GM19455 (cell line): Measurements from ENCODE around the gene PDZRN4.
"Not testable (repeated sequence)": the region's sequence is repeated elsewhere in the genome, so short reads cannot be mapped to it uniquely, and the experiment has no call there.

ENCODE experiments used
- ATAC-seq: cut with Tn5 transposase; IDR thresholded peaks from one replicate; pipeline ENCODE4 v1.9.1; 2021; ENCODE audit not compliant: unreplicated experiment

Gene PDZRN4

DNA sequence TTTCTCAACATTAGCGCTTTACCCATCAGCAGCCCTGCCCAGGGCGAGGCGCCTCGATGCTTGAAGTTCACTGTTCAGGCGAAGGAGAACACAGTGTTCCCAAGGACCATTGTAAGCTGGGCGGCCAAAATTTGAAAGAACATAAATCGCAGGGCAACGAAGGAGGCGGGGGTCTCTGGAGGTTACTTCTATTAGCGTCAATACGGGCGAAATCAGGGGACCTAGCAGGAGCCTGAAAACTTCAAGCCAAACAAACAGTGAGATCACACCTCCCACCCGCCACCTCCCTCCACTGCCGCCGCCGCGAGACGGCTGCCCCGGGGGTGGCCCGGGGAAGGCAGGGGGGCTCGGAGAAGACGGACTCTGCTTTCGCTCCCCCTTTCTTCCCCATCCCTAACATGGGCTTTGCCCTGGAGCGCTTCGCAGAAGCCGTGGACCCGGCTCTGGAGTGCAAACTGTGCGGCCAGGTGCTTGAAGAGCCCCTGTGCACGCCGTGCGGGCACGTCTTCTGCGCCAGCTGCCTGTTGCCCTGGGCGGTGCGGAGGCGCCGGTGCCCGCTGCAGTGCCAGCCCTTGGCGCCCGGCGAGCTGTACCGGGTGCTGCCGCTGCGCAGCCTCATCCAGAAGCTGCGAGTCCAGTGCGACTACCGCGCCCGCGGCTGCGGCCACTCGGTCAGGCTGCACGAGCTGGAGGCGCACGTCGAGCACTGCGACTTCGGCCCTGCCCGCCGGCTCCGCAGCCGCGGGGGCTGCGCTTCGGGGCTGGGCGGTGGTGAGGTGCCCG is at the start of gene PDZRN4:
Gene PDZRN4, plus strand, starts transcription at position 263 of the 783 bp plus-strand sequence.
- no peak for ATAC-seq

DNA sequence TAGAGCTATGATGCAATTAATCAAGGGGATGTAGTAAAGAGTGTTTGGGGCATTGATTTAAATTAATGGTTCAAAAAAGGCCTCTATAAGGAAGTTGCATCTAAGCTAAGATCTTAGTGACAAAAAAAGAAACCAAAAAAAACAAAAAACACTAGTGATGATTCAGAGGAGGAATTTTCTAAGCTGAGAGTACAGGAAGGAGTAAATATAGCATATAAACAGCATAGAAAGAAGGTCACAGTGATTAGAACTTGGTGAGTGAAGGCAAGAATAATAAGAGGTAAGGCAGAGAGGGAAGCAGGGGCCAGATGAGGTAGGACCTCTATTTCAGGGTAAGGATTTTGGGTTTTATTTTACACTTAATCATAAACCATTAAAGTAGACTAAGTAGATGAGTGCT is 48.0 kb upstream of the PDZRN4 start:
- ATAC-seq: no peak

DNA sequence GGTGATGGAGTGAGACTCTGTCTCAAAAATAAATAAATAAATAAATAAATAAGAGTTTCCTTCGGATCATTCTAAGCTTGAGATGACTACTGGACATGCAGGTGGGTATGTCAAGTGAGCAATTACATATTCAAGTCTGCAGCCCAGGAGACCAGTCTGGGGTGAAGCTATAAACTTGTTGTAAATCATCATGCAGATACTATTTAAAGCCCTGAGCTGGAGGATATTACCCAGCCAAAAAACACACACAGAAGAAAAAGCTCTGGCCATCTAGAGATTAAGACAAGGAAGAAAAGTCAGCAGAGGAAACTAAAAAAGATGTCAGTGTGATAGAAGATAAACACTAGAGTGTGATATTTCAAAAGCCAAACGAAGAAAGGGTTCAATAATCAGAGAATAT is 47.0 kb upstream of the PDZRN4 start:
- no peak for ATAC-seq

DNA sequence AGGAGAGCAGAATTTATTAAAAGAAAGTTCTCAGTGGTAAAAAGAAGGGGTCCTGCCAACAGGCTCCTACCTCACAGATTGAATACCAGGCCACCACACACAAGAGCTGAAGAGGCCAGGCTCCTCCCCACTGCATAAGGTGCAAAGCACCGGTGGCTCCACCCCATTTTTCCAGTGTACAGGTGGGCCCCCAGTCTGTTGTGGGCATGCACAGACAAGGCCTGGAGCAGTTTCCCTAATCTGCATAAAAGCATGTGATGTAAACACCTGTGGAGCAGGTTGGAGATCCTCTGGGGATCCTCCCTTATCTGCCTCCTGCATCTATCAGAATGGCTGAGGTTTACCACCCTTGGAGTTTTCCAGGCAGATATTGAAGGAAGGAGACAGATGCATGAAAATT is 45.7 kb upstream of the PDZRN4 start:
- no peak for ATAC-seq

DNA sequence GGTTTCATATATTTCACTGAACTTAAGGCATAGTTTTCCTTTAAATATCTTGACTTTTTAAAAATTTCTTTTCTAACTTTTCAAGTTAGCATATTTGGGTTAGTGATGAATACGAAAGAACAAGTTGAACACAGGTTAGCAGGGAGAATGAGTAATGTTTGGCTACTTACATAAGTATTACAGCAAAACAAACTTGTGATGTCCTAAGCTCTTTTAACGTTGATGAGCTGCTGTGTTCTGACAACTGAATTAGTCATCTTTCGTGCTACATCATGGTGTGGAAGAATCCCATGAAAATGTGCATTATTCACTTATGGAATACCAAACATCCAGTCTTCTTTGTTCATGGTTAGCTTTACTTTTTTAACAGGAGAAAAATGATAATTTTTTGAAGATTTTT is 36.3 kb upstream of the PDZRN4 start:
- no peak for ATAC-seq

DNA sequence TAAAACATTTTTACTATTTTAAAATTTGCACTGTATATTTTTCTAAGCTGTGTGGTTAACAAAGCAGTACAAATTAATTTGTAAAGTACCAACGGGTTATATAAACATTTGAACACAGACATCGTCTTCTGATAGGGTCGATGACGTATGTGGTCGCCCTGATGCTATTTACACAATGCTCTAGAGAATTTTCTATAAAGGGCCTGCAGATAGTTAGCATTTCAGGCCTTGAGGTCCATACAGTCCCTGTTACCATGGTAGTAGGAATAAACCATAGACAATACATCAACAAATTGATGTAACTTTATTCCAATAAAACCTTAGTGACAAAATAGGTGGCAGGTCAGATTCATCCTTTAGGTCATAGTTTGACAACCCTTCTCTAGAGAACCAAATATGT is 25.7 kb upstream of the PDZRN4 start:
- no peak for ATAC-seq

DNA sequence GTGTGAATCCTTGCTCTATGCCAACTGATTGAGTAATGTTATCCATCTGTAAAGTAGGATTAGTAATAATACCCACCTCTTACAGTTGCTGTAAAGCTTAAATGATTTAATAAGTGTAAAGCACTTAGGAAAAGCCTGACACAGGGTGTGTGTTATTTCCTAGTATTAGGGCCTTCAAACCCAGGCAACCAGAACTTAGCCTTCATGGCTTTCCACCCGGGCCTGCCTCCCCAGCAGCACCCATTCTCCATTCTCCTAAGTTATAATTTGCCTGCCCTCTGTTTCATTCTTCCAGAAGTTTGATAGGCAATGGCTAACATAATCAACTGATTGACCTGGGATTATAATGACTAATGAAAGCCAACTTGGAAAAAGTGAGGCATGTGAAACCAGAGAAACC is 20.4 kb upstream of the PDZRN4 start:
- ATAC-seq: no peak

DNA sequence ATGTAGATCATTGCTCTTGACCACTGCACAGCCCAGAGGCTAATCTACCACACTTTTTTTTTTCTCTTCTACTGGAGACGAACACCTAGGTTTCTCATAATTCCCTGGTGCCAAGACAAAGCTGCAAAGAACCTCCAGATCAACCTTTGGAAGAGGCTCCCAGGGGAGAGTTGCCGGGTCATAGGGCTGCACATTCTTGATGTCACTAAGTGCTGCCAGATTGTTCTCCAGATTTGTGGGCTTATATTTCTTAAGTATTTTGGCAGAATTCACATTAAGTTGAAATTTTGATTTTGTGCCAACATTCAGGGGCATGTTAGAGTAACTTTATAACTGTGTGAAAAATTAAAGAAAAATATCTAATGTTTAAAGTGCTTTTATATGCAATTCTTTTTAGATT is 13.5 kb upstream of the PDZRN4 start:
- ATAC-seq: no peak

DNA sequence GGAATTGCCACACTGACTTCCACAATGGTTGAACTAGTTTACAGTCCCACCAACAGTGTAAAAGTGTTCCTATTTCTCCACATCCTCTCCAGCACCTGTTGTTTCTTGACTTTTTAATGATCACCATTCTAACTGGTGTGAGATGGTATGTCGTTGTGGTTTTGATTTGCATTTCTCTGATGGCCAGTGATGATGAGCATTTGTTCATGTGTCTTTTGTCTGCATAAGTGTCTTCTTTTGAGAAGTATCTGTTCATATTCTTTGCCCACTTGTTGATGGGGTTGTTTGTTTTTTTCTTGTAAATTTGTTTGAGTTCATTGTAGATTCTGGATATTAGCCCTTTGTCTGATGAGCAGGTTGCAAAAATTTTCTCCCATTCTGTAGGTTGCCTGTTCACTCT is 8.6 kb upstream of the PDZRN4 start:
- not testable (repeated sequence) for ATAC-seq

DNA sequence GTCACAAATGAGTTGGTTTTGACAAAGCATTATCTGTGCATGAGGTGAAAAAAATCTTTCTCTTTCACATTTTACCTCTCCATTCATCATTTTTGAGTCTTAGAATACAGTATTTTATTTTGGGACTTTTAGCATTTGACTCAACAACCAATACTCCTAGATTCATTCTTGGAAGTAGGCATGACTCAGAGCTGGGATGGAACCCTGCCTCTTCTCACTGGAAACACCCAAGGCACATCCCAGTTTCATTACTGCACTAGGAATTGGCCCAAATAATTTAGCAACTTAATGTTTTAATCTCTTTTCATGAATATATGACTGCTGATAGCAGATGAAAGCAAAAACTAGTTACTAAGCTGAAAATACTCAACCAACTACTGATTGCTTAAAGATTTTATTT is 3.3 kb upstream of the PDZRN4 start:
- ATAC-seq: no peak

DNA sequence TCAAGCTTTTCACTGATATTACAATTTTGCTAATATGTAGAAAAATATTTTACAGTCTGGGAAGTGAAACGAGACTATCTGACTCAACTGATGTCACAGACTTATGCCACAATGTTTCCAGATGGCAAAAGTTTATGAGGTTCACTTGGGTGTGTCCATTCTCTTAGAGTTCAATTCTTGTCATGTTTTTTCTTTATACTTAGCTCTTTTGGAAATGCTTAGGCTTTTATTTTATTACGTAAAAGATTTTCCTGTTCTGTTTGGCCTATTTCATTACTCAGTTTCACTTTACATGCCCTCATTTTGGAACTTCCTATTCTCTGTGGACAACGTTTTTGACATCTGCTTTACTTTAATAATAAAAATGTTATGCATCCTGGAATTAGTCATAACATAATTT is 2.1 kb upstream of the PDZRN4 start:
- no peak for ATAC-seq

DNA sequence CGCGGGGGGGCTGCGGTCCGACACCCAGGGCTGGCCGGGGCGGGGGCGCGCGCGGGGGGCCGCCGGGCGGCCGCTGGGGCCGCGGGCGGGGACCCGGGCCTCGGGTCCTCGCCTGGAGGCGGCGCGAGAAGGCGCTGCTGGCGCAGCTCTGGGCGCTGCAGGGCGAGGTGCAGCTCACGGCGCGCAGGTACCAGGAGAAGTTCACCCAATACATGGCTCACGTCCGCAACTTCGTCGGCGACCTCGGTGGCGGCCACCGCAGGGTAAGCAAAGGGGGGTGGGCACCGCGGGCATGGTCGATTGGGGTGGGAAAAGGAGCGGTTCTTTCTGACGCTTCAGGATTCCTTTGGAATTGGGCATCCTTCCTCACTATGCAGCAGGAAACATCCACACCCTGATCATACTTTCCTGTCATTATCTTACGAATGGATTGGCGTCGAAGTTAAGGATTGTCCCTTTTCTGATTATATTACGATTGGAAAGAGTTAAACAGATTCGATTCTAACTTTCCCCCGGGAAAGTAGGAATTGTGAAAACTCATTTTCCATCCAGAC is 798 bp downstream of the PDZRN4 start:
- ATAC-seq: no peak

DNA sequence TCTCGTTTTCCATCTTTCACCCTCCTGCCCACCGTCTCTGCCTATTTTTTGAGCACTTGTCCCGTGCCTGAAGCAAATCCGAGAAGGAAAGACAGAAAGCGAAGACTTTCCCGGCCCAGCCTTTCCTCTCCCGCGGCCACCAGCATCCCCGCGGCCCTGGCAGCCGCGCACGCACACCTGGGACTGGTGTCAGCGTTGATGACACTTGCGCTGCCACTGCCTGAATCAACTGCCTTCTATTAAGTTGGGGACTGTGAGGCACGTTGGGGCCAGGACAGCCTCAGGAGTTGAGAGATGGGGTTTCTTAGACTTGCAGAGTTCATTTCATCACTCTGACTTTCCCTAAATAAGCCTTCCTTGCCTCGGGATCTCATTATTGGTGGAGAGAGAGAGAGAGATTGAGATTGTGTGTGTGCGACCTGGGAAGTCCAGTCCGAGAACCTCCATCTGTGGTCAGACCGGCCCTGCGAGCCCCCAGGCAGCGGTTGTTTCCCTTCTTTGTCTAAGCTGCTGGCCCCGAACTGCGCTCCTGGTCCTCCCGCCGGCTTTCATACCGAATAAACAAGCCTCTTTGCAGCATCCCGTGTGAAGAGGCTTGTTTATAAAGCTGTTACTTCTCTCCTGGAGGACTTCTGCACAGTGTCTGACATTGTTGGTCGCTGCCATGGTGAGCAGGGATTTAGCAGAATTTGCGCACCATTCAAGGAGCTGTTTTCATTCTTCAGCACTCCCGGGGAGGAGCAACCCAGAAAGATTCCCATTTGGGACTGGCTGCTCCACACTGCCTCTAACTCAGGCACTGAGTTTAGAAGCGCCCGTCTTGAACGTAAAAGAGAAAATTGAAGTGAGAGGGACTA is 1.5 kb downstream of the PDZRN4 start:
- no peak for ATAC-seq

DNA sequence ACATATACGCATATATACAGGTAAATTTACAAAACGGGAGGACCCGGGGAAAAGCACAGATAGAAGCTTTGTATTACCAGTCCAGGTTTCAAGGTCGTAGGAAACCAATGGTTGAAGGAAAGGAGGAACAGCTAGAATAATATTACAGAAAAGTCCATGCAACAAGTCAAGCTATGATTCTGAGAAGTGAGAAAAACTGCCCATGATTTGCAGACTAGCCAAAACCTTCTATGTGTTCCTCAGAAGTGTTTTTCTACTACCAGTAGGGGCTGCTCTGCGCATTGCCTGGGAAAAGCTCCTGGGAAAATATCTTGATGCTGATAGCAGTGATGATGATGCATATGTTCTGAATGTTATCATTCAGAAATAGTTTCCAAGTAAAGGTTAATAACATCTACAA is 2.2 kb downstream of the PDZRN4 start:
- ATAC-seq: no peak

DNA sequence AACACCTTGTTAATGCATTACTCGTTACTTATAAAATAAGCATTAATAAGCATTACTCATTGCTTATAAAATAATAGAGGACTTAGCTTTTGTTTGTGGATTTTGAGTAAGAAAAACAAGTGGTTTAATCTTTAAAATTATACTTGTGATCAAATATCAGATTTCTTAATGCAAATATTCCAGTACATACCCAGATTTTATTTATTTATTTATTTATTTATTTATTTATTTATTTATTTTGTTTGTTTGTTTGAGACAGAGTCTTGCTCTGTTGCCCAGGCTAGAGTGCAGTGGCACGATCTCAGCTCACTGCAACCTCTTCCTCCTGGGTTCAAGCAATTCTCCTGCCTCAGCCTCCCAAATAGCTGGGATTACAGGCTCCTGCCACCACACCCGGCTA is 3.4 kb downstream of the PDZRN4 start:
- not testable (repeated sequence) for ATAC-seq

DNA sequence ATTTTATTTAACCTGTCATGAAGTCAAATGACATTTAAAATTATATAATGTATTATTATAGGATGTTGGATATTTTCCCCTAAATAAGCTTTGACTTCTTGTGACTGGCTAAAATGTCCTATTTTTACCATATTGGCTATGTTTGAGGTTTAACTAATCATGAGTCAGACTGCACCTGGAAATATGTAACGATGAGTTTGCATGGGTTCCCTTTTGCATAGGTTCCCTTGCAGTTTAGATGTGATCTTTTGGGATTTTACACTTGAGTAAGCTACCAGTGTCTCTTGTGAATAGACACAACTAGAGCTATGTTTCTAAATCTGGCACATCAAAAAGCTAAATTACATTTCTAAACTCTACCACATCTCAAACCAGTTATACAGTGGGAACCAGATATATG is 5.2 kb downstream of the PDZRN4 start:
- ATAC-seq: no peak

DNA sequence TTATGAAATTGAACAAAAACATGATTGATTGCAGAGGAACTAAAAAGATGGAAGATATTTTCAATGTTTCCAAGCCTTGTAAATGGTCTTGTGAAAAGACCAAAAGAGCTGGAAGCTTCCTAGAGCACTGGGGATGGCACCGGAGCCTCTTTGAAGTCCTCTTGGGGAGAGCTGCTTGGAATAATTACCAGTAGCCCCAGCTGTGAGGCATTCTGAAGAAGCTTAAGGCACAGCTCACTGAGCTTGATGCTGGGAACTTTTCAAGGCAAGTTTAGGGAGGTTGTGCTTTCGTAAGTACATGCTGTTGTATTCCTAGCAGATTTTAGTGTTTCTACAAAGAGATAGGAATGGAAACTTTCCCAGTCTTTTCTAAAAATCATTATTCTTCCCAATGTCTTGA is 13.9 kb downstream of the PDZRN4 start:
- ATAC-seq: no peak

DNA sequence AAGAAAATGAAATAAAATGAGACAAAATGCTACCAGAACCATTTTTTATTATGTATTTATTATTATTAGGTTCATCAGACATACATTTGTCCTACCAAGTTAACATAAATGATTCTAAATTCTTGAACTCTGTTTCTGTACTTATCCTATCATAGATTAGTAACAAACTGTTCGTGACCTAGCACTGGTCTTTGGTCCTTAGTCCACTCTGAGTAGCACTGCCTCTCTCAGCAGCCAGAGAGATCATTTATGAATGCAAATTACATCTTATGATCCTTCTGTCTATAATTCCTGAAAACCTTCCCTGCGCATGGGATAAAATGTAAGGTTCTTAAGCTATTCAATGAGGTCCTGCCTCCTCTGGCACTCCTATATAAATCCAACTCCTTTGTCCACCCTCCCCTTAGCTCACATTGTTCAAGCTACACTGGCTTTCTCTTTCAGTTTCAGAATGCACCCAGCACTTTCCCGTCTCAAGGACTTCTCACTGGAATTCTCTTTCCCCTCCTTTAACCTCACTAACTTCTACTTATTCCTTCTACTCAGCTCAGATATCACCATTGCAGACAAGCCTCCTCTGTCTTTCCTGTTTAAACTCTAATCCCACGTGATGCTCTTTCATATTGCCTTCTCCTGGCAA is 17.1 kb downstream of the PDZRN4 start:
- no peak for ATAC-seq

DNA sequence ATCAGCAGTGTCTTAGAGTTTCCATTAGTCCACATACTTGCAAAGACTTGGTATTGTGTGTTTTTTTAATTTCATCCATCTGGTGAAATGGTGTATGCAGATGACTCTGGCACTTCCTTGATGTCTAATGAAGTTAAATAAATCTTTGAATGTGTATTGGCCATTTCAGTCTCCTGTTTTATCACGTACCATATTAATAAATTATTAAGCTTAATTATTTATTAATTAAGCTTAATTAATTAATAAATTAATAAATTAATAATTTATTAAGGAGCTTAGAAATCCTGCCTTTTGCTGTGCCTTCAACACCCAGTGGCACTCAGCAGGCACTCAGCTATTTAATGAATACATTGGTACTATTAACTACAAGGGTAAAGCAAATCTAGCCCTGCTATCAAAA is 18.2 kb downstream of the PDZRN4 start:
- no peak for ATAC-seq

DNA sequence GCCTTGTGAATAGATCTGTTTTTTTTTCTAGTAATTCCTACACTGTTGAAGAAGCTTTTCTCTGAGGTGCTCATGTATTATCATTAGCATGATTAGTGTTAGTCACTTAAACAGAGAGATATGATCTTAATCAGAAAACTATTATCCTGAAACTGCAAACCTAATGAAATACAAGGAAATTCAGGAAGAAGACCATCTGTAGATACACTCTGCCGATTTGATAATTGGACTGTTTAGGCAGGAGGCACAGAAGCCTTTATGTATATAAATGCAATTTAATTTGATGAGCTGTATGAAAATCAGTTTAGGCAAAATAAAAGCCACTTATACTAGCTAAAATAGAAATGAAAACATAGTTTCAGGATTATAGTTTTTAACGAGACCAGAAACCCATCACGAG is 23.3 kb downstream of the PDZRN4 start:
- no peak for ATAC-seq

DNA sequence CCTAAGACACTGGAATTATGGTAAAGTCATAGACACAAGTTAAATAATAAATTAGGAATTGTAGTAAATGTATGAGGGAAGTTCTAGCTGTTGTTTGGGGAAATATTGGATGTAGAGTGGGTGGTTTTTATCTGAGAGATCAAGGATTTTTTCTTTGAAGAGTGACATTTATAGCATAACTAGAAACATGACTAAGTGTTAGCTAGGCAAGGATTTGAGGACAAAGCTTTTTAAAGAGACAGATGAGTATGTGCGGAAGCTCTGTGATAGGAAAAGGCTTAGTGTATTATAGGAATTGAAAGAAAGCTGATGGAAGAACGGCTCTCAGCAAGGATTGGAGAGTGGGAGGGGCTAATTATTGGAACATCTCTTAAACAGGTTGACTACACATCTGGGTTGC is 24.5 kb downstream of the PDZRN4 start:
- no peak for ATAC-seq

DNA sequence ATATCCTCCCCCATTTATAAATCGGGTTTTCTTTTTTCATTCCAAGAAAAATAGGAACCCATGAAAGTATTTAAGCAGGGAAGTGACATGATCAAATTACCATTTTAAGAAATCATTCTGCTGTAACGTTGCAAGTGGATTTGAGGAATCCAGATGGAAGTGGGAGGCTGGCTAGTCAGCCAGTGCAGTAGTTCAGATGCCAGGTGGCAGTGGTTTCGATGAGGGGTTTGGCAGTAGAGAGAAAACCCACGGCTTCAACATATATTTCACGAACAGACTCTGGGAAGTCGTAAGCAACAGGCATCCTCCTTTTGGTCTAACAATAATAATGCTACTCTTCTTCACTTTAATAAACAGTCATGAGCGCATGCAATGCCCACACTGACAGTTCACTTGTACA is 25.0 kb downstream of the PDZRN4 start:
- ATAC-seq: no peak
